Skin epidermis (tissue), 12 donors: ENCODE results near the gene ZBTB26.
"Not testable (repeated sequence)": the region's sequence is repeated elsewhere in the genome, so short reads cannot be mapped to it uniquely, and the experiment has no call there.

Source experiments
- H3K27ac ChIP-seq, 21 experiments: fragments of 200-600 bp; sonication (generic) in 11 of 21; one replicate each; pipeline ENCODE4 v1.5.0; 2020; ENCODE audit warnings: mild to moderate bottlenecking in 3 of 21, inconsistent platforms in 2 of 21, moderate library complexity in 2 of 21
- H3K4me3 ChIP-seq, 7 experiments: fragments of 200-600 bp; sonication (generic) in 2 of 7; one replicate each; pipeline ENCODE4 v1.5.0; 2020; ENCODE audit warnings: inconsistent platforms in 2 of 7, mild to moderate bottlenecking in 2 of 7, moderate library complexity in 1 of 7

ZBTB26 gene

DNA sequence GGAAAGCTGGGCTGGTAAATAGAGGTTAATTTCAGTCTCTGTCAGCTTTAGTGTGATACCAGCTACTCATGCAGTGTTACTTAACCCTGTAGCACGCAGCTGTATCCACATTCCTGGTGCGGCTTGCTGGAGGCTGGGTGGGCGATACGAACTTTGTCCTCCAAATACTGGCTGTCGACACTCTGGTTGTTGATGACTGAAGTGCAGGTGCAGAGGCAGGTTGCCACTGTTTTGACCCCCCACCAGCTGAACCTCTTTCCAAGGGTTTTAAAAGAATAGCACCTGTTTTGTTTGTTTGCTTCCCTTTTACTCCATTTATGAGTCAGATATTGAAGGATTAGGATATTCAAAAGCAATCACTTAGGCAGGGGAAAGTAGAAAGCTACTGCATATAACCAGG lies 5.2 kb upstream of the ZBTB26 start:
- Histone ChIP-seq H3K4me3 (no peak overlapping the region), H3K27ac (no peak overlapping the region)

GRCh38 chr9:122930541-122931225 lies 629 bp downstream of the ZBTB26 start:
- Histone ChIP-seq H3K27ac (peak overlapping the region; percentile 61 to 92 (median 88)), H3K4me3 (peak overlapping the region; percentile 57 to 94 (median 63))

GRCh38 chr9:122929796-122930354 lies 1.4 kb downstream of the ZBTB26 start:
- no peak overlapping the region for H3K4me3 ChIP-seq

DNA sequence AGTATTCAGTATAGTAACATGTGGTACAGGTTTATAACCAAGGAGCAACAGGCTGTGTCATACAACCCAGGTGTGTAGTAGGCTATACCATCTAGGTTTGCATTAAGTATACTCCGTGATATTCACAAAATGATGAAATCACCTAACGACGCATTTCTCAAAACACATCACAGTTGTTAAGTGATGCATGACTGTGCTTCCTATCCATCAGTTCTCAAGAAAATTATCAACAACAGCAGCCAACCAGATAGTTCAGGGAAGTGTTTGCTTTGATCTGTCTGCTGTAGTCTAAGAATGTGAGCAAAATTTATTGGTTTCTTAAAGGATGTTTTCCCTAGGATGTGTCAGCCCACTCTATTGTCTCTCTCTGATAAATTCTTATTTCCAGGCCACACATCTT lies 7.4 kb downstream of the ZBTB26 start:
- Histone ChIP-seq H3K27ac (no peak overlapping the region), H3K4me3 (no peak overlapping the region)

More at GRCh38 chr9:122929796-122930354, 1.4 kb downstream of the ZBTB26 start:
- no peak overlapping the region for H3K27ac ChIP-seq

DNA sequence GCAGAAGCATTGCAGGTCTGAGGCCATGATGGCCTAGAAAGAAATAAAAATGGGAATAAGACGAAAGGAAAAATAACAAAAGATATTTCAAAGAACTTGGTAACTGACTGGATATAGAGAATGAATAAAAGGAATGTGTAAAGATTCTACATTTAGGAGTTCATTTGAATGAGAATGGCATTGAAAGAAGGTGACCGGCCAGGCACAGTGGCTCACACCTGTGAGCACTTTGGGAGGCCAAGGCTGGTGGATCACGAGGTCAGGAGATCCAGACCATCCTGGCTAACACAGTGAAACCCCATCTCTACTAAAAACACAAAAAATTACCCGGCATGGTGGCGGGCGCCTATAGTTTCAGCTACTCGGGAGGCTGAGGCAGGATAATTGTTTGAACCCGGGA lies 8.6 kb downstream of the ZBTB26 start:
- no peak overlapping the region for H3K4me3 ChIP-seq
- no peak overlapping the region for H3K27ac ChIP-seq

- Histone ChIP-seq H3K27ac (no peak overlapping the region), H3K4me3 (no peak overlapping the region)
Observed at GRCh38 chr9:122918310-122918709, 13.0 kb downstream of the ZBTB26 start.

- peak within 1 kb of the TSS; percentile 43 to 78 (median 66) for H3K4me3 ChIP-seq
- peak within 1 kb of the TSS; percentile 23 to 95 (median 86) for H3K27ac ChIP-seq
Observed at GRCh38 chr9:122912964-122913673, 18.2 kb downstream of the ZBTB26 start, which contains the start of gene ZBTB6. ZBTB6 (minus strand) TSS chr9:122913323; CDS start chr9:122912072, 1,251 bp downstream.

DNA sequence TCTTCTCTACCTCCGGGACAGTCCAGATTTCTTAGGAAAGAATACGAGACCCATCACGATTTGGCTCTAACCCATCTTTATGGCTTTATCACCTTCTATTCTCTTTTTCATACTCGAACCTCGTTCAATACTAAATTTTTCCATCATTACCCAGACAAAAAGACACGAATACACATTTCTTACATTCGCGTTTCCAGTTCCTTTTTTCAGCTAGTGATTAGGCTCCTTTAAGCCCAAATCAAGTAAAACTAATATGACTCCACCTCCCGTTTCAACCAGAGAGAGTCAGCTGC lies 18.7 kb downstream of the ZBTB26 start:
- H3K27ac ChIP-seq: peak overlapping the region; percentile 23 to 95 (median 86)
- peak overlapping the region; percentile 43 to 78 (median 66) for H3K4me3 ChIP-seq

DNA sequence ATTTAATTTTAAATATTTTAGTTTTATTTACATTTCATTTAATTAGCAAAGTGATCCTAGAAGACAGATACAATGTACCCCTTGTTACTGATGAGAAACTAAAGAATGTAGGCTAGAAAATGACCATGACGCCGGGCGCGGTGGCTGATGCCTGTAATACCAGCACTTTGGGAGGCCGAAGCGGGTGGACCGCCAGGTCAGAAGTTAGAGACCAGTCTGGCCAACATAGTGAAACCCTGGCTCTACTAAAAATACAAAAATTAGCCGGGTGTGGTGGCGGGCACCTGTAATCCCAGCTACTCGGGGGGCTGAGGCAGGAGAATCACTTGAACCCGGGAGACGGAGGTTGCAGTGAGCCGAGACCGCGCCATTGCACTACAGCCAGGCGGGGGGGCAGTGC lies 25.2 kb downstream of the ZBTB26 start:
- peak overlapping the region in 1 of 21 experiments; percentile 96 for H3K27ac ChIP-seq
- H3K4me3 ChIP-seq: not testable (repeated sequence)

- Histone ChIP-seq H3K4me3 (peak within 1 kb of the TSS; percentile 85 to 99 (median 93)), H3K27ac (peak within 1 kb of the TSS; percentile 90 to 99 (median 96))
Observed at GRCh38 chr9:122904823-122905710, 26.2 kb downstream of the ZBTB26 start, which contains the start of gene RC3H2. RC3H2 (minus strand) TSS chr9:122905359; CDS start chr9:122897509, 7,850 bp downstream.

GRCh38 chr9:122904466-122904822 lies 26.9 kb downstream of the ZBTB26 start:
- Histone ChIP-seq H3K27ac (peak overlapping the region; percentile 90 to 99 (median 96)), H3K4me3 (peak overlapping the region; percentile 85 to 99 (median 93))

DNA sequence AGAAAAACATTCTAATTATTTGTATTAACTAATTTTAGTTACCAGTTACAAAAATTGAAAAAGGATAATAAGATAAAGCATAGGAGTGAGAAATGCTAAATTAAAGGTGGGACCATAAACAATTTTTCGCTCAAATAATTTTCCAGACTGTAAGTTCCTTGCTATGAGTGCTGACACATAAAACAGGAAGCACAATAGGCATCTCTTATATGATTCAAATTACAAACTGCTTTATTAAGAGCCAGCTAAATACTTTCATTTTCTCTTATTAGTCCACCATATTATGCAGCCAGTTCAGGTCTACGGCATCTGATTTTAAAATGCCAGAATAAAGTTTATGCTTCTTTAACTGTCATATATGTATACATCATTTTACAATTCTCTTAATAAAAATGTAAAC lies 30.5 kb downstream of the ZBTB26 start:
- peak overlapping the region in 8 of 21 experiments; percentile 28 to 72 (median 60) for H3K27ac ChIP-seq
- H3K4me3 ChIP-seq: peak overlapping the region in 1 of 7 experiments; percentile 18

DNA sequence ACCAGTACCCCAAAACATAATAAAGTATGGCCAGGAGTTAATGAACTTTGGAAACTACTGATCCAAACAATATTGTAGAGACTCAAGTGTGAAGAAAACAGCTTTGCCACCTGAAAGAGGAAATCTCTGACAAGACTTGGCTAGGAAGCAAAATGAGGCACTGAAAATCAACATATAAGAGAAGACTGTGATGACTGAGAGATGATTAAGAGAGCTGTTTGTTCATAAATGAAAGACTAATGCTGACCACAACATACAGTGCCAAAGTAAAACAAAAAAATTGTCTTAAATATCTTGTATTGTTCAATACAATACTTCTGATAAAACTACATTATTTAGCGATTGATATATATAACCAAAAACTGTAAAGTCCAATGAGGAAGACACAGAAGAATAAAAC lies 33.3 kb downstream of the ZBTB26 start:
- Histone ChIP-seq H3K4me3 (no peak overlapping the region), H3K27ac (no peak overlapping the region)

DNA sequence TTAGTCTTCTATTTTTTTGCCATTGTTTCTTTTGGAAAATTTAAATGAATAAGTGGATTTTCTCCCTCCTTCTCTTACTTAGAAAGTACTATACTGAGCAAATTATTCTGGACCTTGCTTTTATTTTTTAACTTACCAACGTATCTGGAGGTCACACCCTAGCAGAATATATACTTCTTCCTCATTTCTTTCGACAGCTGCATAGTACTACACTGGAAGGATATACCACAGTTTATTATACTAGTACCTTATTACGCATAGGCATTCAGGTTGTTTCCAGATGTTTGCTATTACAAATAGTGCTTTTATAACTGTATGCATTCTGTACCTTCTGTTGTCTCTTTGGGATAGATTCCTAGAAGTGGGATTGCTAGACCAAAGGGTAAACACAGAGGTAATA lies 42.8 kb downstream of the ZBTB26 start:
- Histone ChIP-seq H3K27ac (no peak overlapping the region), H3K4me3 (no peak overlapping the region)

GRCh38 chr9:122883125-122883524 lies 48.2 kb downstream of the ZBTB26 start:
- Histone ChIP-seq H3K4me3 (no peak overlapping the region), H3K27ac (no peak overlapping the region)

- Histone ChIP-seq H3K27ac (no peak overlapping the region), H3K4me3 (no peak overlapping the region)
Observed at GRCh38 chr9:122879443-122879842, 51.9 kb downstream of the ZBTB26 start.

- H3K27ac ChIP-seq: no peak overlapping the region
- H3K4me3 ChIP-seq: no peak overlapping the region
Observed at GRCh38 chr9:122875523-122875922, 55.8 kb downstream of the ZBTB26 start.

GRCh38 chr9:122867276-122867675 lies 64.0 kb downstream of the ZBTB26 start:
- H3K4me3 ChIP-seq, H3K27ac ChIP-seq: not testable (repeated sequence)

- Histone ChIP-seq H3K4me3 (no peak overlapping the region), H3K27ac (no peak overlapping the region)
Observed at GRCh38 chr9:122866079-122866478, 65.2 kb downstream of the ZBTB26 start.
